KMS-11 (cell line): ENCODE measurements around the gene PPP1R1B.

ENCODE experiments used
- H2AFZ ChIP-seq: fragments of 200-600 bp; sonication (generic); 2 replicates; pipeline ENCODE4 v1.6.1; 2016; ENCODE audit warnings: antibody characterized with exemption, mixed run types, low read depth
- H3K27ac ChIP-seq: fragments of 200-600 bp; sonication (generic); 2 replicates; pipeline ENCODE4 v1.6.1; 2016; ENCODE audit warnings: mild to moderate bottlenecking, mixed run types
- H3K27me3 ChIP-seq: fragments of 200-600 bp; sonication (generic); 2 replicates; pipeline ENCODE4 v1.6.1; 2017; ENCODE audit warnings: mild to moderate bottlenecking, low read depth, mixed run types, moderate library complexity; ENCODE audit not compliant: insufficient read depth
- H3K36me3 ChIP-seq: fragments of 200-600 bp; sonication (generic); 2 replicates; pipeline ENCODE4 v1.6.1; 2017; ENCODE audit warnings: mild to moderate bottlenecking, mixed run types; ENCODE audit not compliant: insufficient read depth
- H3K4me1 ChIP-seq: fragments of 200-600 bp; sonication (generic); 2 replicates; pipeline ENCODE4 v1.6.1; 2016; ENCODE audit warnings: mild to moderate bottlenecking, low read depth, mixed run types; ENCODE audit not compliant: poor library complexity, severe bottlenecking
- H3K4me2 ChIP-seq: fragments of 200-600 bp; sonication (generic); 2 replicates; pipeline ENCODE4 v1.7.0; 2016; ENCODE audit warnings: mild to moderate bottlenecking, mixed run types
- H3K4me3 ChIP-seq: fragments of 200-600 bp; sonication (generic); IDR thresholded peaks from 2 replicates; pipeline ENCODE4 v1.6.1; 2017; ENCODE audit warnings: low read depth, low read length, mixed read lengths; ENCODE audit not compliant: insufficient read depth
- H3K79me2 ChIP-seq: fragments of 200-600 bp; sonication (generic); 2 replicates; pipeline ENCODE4 v1.6.1; 2016; ENCODE audit warnings: low read depth, mixed run types; ENCODE audit not compliant: insufficient read depth
- H3K9ac ChIP-seq: fragments of 200-600 bp; sonication (generic); 2 replicates; pipeline ENCODE4 v1.6.1; 2016; ENCODE audit warnings: mild to moderate bottlenecking, mixed run types
- H4K20me1 ChIP-seq: fragments of 200-600 bp; sonication (generic); 2 replicates; pipeline ENCODE4 v1.6.1; 2016; ENCODE audit warnings: mild to moderate bottlenecking, mixed run types; ENCODE audit not compliant: insufficient read depth
- TF ChIP-seq, protein P1 (sequence below): fragments of 200-600 bp; sonication (generic); conservative IDR thresholded peaks from 2 replicates; pipeline ENCODE4 v1.6.1; 2017; ENCODE audit warnings: low read depth, mild to moderate bottlenecking, antibody characterized with exemption, low read length, moderate library complexity, mixed read lengths

The PPP1R1B gene

DNA sequence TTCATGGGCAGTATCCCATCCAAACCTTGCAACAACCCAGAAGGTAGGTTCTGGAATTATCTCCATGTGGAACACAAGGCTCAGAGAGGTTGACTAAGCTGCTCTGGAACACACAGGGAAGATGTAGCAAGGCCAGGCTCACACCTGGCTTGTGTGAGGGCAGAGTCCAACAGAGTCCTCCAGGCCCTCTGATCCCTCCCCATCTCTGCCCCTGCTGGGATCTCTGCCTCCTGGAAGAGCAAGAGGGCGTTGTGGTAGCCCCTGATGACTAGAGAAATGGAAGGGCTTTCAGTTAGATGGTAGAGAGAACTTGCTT, 7.0 kb upstream of the PPP1R1B start:
- H3K27me3 ChIP-seq, result no peaks in the 10 kb centered on the region
- H3K36me3 ChIP-seq, result no peaks in the 10 kb centered on the region
- H4K20me1 ChIP-seq, result no peaks in the 10 kb centered on the region
- no peak overlapping the region for H2AFZ ChIP-seq
- H3K9ac ChIP-seq, result no peak overlapping the region
- TF ChIP-seq, protein P1, sequence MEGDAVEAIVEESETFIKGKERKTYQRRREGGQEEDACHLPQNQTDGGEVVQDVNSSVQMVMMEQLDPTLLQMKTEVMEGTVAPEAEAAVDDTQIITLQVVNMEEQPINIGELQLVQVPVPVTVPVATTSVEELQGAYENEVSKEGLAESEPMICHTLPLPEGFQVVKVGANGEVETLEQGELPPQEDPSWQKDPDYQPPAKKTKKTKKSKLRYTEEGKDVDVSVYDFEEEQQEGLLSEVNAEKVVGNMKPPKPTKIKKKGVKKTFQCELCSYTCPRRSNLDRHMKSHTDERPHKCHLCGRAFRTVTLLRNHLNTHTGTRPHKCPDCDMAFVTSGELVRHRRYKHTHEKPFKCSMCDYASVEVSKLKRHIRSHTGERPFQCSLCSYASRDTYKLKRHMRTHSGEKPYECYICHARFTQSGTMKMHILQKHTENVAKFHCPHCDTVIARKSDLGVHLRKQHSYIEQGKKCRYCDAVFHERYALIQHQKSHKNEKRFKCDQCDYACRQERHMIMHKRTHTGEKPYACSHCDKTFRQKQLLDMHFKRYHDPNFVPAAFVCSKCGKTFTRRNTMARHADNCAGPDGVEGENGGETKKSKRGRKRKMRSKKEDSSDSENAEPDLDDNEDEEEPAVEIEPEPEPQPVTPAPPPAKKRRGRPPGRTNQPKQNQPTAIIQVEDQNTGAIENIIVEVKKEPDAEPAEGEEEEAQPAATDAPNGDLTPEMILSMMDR, result no peak
- H3K4me2 ChIP-seq, result no peak overlapping the region
- H3K27ac ChIP-seq, result no peak overlapping the region
- H3K4me1 ChIP-seq, result peaks cover 46% of the 10 kb centered on the region
- no peak overlapping the region for H3K4me3 ChIP-seq
- no peaks in the 10 kb centered on the region for H3K79me2 ChIP-seq

DNA sequence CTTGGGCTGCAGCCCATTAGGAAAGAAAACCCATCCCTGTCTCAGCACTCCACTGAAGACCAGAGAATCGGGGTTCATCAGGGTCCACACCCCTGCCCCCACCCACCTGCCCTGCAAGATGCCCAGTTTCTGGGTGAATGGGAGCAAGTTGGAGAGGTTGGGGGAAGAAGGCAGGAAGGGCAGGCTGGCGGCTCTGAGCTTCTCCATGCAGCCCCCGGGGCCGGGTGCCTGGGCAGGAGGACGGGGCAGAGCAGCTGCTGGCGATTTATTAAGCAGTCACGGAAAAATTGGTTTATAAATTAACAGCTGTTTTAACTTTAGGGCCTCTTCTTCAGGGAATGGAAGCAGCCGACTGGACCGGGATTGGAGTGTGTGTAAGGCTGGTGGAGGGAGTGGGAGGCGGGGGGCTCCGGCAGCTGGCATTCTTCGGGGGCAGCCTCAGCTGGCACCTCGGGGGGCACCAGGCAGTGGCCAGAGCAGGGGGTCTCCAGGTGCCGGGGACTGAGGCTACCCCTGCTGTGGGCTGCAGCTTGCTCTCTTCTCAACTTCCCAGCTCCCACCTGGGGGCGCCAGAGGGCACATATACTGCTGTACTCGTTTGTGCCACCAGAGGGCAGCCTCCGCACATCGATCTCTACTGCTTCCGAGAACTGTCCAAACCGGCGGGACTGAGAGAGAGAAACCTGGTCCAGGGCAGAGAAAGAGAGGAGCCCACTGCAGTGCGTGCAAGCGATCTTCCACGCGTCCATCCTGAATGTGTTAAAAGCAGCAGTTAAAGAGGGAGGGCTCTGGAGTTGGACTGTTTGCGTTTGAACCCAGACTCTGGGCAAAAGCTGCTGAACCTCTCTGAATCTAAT, 5.0 kb upstream of the PPP1R1B start:
- H3K79me2 ChIP-seq, result no peaks in the 10 kb centered on the region
- H3K4me1 ChIP-seq, result peaks cover 45% of the 10 kb centered on the region
- H4K20me1 ChIP-seq, result no peaks in the 10 kb centered on the region
- H3K9ac ChIP-seq, result no peak overlapping the region; the same call in 1 of the 2 replicates
- H2AFZ ChIP-seq, result peak overlapping the region; percentile 62
- H3K4me3 ChIP-seq, result no peak overlapping the region
- no peak overlapping the region for H3K27ac ChIP-seq
- TF ChIP-seq, protein P1, result peak; percentile 100
- no peaks in the 10 kb centered on the region for H3K36me3 ChIP-seq
- peak overlapping the region; percentile 67 for H3K4me2 ChIP-seq
- H3K27me3 ChIP-seq, result no peaks in the 10 kb centered on the region

DNA sequence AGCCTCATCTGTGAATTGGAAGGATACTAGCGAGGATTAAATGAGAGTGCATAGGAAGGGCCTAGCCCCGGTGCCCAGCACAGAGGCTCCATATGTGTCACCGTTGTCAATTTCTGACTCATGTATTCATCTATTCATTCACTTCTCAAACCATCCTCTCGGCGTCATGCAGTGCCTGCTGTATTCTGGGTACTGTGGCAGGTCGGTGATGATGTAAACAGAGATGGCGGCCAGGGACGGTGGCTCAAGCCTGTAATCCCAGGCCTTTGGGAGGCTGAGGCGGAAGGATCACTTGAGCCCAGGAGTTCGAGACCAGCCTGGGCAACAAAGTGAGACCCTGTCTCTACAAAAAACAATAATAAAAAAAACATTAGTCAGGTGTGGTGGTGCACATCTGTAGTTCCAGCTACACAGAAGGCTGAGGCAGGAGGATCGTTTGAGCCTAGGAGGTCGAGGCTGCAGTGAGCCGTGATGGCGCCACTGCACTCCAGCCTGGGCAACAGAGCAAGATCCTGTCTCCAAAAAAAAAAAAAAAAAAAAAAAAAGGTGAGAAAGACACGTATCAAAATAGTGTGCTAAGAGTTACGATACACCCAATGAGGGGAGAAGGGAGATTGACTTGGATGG, 4.3 kb upstream of the PPP1R1B start:
- no peaks in the 10 kb centered on the region for H3K27me3 ChIP-seq
- H3K79me2 ChIP-seq, result no peaks in the 10 kb centered on the region
- H3K4me1 ChIP-seq, result peaks cover 37% of the 10 kb centered on the region
- H2AFZ ChIP-seq, result peak overlapping the region; percentile 62
- no peak overlapping the region for H3K4me3 ChIP-seq
- H3K36me3 ChIP-seq, result no peaks in the 10 kb centered on the region
- H3K27ac ChIP-seq, result no peak overlapping the region
- H4K20me1 ChIP-seq, result no peaks in the 10 kb centered on the region
- TF ChIP-seq, protein P1, result no peak
- peak overlapping the region; percentile 67 for H3K4me2 ChIP-seq
- H3K9ac ChIP-seq, result no peak overlapping the region; the same call in 1 of the 2 replicates

DNA sequence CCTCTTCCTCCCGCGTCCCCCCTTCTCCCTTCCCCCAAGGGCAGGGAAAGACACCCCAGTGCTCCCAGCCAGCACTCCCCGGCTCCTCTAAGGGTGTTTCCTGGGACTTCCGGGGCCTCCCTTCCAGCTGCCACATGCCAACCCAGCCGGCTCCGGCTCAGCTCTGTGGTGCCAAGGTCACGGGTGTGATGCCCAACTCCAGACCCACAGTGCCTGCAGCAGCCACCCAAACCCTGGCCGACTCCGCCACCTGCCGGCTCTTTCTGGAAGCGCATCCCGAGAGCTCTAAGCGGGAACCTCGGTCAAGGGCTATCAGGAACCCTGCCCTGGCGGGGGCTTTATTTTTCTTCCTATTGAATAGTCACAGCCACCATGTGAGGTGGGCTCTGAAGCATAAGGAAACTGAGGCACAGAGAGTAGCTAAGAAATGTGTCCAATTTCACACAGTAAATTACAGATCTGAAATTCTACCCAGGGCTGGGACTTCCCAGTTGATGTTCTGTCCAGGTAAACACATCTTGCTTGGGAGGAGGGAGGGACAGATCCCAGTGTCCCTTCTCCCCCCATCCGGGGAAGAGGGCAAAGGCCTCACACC, 3.3 kb upstream of the PPP1R1B start:
- Histone ChIP-seq H3K27me3 (no peaks in the 10 kb centered on the region; the same call in 1 of the 2 replicates), H3K4me1 (peaks cover 34% of the 10 kb centered on the region), H3K9ac (no peak overlapping the region), H2AFZ (peak overlapping the region; percentile 44; the same call in 1 of the 2 replicates), H3K36me3 (no peaks in the 10 kb centered on the region), H3K79me2 (no peaks in the 10 kb centered on the region), H4K20me1 (no peaks in the 10 kb centered on the region), H3K27ac (no peak overlapping the region), H3K4me2 (peak overlapping the region; percentile 67; the same call in 1 of the 2 replicates), H3K4me3 (no peak overlapping the region)
- TF ChIP-seq, protein P1, result peak; percentile 96
